HUES64 (cell line): ENCODE data around the gene MIB2.
"Not testable (repeated sequence)": the region's sequence is repeated elsewhere in the genome, so short reads cannot be mapped to it uniquely, and the experiment has no call there.

Source experiments
- H3K27ac ChIP-seq: 2 replicates; pipeline ENCODE4 v1.7.0; 2013; ENCODE audit warnings: low read depth, low read length, inconsistent platforms
- H3K27me3 ChIP-seq: 2 replicates; pipeline ENCODE4 v1.6.1; 2013; ENCODE audit warnings: mild to moderate bottlenecking, low read length; ENCODE audit not compliant: insufficient read depth
- H3K36me3 ChIP-seq: 2 replicates; pipeline ENCODE4 v1.6.1; 2013; ENCODE audit warnings: mild to moderate bottlenecking, low read length; ENCODE audit not compliant: insufficient read depth
- H3K4me1 ChIP-seq: 2 replicates; pipeline ENCODE4 v1.6.1; 2013; ENCODE audit warnings: mild to moderate bottlenecking, low read length, moderate library complexity; ENCODE audit not compliant: insufficient read depth
- H3K4me3 ChIP-seq: 2 replicates; pipeline ENCODE4 v1.5.1; 2013; ENCODE audit warnings: mild to moderate bottlenecking, low read length, moderate library complexity
- H3K9ac ChIP-seq: 2 replicates; pipeline ENCODE4 v1.6.1; 2013; ENCODE audit warnings: mild to moderate bottlenecking, low read depth, low read length
- H3K9me3 ChIP-seq: 2 replicates; pipeline ENCODE4 v1.6.1; 2013; ENCODE audit warnings: low read depth, low read length; ENCODE audit not compliant: insufficient read depth
- WGBS: fragments of 150-250, 120-280 bp; methylation state at CpG from one replicate; pipeline ENCODE4 v1.1.7; 2013; ENCODE audit warnings: missing lambda C conversion rate; 5-methylcytosine and 5-hydroxymethylcytosine counted together

The MIB2 gene

DNA sequence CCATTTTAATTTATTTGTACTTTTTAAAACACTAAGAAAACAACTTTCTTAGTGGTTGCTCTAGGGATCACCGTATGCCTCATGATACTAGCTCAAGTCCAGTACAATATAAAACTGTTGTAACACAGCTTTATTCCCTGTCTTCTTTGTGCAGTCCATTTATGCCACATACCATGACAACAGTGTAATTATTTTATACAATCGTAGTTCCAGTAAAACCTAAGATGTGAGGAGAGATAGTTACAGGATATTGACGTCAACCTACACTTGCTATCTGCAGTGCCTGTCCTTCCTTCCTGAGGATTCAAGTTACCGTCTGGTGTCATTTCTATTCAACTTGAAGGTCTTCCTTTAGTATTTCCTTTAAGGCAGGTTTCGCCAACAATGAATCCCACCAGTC is 31.0 kb downstream of the MIB2 start:
- not testable (repeated sequence) for H3K4me3 ChIP-seq, H3K27ac ChIP-seq, H3K9ac ChIP-seq, H3K9me3 ChIP-seq, H3K27me3 ChIP-seq, H3K4me1 ChIP-seq
- peaks cover 43% of the 10 kb centered on the region for H3K36me3 ChIP-seq
- 85% methylated on average over 4 of the region's 5 CpGs for WGBS

DNA sequence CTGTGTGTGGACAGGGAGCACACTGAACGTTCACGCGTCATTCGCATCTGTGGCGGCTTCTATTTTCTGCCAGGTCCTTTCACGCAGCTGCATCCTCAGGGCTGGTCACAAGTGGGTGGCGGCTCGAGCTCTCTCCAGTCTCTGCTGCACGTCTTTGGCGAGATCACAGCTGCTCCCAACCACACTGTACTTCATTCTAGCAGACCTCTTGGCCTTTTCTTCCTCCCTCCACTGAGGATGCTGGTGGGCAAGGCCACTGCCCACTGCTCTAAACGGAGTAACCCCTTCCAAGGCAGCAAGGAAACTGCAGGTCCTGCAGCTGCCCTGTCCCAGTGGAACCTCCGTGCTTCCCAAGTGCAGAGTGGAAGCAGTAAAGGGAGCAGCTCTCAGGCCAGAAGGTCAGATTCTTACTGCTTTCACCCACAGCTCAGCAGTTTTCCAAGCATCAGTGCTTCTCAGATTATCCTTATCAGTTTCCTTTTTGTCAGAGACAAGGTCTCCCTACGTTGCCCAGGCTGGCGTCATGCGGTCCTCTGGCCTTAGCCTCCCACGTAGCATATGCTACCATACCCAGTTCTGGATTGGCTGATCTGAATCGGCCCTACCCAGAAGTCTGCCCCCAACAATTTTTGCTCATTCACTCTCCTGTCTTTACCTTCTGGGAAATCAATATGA is 32.4 kb downstream of the MIB2 start:
- H3K36me3 ChIP-seq, result peaks cover 57% of the 10 kb centered on the region
- H3K27ac ChIP-seq, H3K9me3 ChIP-seq, H3K9ac ChIP-seq, H3K4me3 ChIP-seq, H3K27me3 ChIP-seq, H3K4me1 ChIP-seq: not testable (repeated sequence)
- 94% methylated on average over 17 of the region's 17 CpGs for WGBS

DNA sequence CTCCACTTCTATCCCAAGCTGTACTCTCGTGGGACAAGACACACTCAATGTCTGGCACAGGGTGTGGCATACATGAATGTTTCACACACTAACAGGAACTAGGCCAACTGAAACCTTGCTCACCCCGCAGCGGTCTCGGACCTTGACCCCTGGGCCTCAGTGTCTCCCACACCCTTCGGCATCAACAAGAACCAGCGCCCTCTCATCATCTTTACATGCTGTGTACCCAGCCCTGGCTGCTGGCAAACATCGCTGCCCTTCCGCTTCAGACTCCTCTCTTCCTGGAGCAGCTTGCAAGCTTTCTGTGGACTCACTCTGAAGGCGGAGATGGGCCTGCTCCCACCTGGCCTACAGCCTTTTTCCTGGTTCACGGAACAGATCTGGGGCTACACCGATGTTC is 33.0 kb downstream of the MIB2 start:
- not testable (repeated sequence) for H3K9ac ChIP-seq, H3K9me3 ChIP-seq, H3K4me3 ChIP-seq, H3K27ac ChIP-seq, H3K4me1 ChIP-seq, H3K27me3 ChIP-seq
- H3K36me3 ChIP-seq, result peaks cover 61% of the 10 kb centered on the region
- 95% methylated on average over 11 of the region's 11 CpGs for WGBS

DNA sequence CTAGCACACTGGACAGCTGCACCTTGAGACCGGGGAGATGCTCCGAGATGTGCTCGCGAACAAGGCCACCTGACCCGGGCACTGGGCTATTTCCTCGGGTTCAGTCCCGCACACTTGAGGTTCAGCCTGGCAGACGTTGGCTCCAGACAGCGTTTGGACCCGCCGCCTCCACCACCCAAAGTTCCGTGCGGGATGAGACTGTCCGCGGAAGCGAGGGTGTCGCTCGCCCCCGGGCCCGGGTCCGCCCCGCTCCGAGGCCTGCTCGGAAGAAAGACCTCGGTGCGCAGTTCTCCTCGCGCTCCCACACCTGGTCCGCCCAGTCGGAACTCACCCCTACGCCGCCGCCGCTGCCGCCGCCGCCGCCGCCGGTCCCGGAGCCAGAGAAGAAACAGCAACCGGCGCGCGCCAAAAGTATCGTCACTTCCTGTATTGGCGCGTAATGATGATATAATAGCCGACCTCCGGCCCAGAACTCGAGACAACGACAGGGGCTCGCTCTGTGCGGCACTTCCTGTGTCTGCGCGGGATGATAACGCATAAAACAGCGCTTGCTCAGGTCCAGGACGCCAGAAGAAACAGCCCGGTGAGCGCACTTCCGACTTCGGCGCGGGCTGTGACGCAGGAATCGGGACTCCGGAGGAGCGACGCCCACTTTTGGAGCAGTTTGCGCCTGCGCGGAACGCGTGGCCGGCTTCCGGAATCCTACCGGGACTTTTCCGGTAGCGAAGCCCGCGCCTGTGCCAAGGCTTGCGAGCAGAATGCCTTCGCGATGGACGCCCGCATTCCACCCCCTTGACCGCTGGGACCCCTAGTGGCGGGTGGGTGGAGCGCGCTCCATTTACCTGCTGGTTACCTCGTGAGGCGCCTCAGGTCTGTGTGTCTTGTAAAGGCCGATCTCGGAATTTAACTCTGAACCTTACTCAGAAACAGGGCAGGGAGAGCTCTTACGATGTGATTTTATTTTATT is 43.6 kb downstream of the MIB2 start, which contains the start of gene CDK11B:
Gene CDK11B, minus strand, starts transcription at position 422 of the 967 bp plus-strand sequence. CDS start 1,519 bp downstream, outside the sequence.
- peak within 1 kb of the TSS; percentile 96 for H3K27ac ChIP-seq
- H3K4me1 ChIP-seq, H3K27me3 ChIP-seq, H3K9me3 ChIP-seq: not testable (repeated sequence)
- peak within 1 kb of the TSS; percentile 87 for H3K9ac ChIP-seq
- WGBS, result under 1% methylated on average over 56 of the region's 96 CpGs
- H3K4me3 ChIP-seq, result peak within 1 kb of the TSS; percentile 58
- peaks cover 29% of the 10 kb centered on the region for H3K36me3 ChIP-seq

DNA sequence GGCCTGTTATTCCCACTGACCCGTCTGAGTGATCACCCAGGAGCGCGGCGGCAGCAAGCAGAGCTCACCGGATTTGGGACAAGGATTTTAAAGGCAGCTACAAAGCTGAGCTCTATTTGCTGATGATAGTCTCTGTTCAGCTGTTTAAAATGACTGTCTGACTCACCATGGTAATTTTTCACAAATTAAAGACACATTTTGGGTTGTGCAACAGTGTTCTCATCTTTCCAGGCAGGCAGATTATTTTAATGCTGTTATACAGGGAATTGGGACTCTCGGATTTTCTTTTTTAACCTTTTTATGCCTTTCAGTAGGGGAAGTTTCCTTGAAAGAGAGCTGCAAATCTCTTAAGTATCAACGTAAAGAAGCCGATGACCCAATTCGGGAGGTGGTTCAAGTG is 47.1 kb downstream of the MIB2 start:
- peaks cover 18% of the 10 kb centered on the region for H3K36me3 ChIP-seq
- H3K9ac ChIP-seq, H3K4me3 ChIP-seq, H3K27me3 ChIP-seq, H3K4me1 ChIP-seq, H3K27ac ChIP-seq, H3K9me3 ChIP-seq: not testable (repeated sequence)
- WGBS, result 94% methylated on average over 3 of the region's 9 CpGs

DNA sequence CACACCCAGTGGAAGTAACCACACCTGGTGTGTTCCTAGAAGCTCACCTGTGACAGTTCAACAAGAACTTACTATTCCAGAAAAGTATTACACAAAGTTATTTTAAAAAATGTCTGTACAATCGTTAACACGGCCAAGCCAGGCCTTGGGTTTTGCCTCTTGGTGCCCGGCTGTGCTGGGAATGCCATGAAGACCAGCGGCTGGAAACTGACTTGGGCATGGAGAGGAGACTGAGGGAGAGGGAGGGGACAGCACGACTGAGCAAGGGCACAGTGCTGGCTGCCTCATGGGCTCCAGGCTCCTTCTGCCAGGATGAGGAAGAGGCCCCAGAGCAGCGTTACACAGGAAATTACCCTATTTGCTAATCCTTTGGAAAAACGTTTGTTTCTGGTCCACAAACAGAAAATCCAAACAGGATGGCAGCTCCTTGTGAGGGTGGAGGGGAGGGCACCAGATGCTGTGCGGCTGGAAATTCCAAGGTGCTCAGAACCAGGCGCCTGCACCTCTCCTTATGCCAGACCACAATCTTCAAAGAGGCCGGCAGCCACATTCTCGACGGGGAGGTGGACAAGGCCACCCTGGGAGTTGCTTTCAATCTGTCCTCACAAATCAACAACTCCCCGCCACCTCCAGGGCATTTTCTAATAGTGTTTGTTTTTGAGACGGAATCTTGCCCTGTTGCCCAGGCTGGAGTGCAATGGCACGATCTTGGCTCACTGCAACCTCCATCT is 47.7 kb downstream of the MIB2 start:
- not testable (repeated sequence) for H3K27me3 ChIP-seq
- WGBS, result 96% methylated on average over 14 of the region's 15 CpGs

DNA sequence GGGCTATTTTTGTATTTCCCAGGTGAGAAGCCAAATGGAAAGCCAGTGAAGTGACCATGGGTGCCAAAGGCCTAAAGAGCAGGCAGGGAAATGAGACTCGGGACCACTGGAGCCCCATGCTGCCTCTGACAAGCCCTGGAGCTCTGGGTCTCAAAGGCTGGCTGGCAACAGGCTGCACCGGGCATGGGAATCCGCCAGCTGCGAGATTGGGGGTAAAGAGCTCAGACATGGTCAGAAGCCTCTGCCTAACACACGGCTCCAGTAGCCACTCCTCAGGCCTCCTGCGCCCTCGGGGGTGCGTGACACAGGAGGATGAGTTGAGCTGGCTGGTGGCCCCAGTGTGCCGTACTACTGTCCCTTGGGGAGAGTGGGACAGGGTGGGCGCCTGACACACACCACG is 49.0 kb downstream of the MIB2 start:
- not testable (repeated sequence) for H3K27ac ChIP-seq, H3K4me1 ChIP-seq, H3K27me3 ChIP-seq, H3K4me3 ChIP-seq, H3K9ac ChIP-seq, H3K9me3 ChIP-seq
- H3K36me3 ChIP-seq, result peaks cover 30% of the 10 kb centered on the region
- WGBS, result 71% methylated on average over 4 of the region's 11 CpGs

More for the DNA sequence above, 47.7 kb downstream of the MIB2 start:
- H3K4me1 ChIP-seq, H3K9ac ChIP-seq, H3K9me3 ChIP-seq, H3K27ac ChIP-seq, H3K4me3 ChIP-seq: not testable (repeated sequence)
- peaks cover 21% of the 10 kb centered on the region for H3K36me3 ChIP-seq

DNA sequence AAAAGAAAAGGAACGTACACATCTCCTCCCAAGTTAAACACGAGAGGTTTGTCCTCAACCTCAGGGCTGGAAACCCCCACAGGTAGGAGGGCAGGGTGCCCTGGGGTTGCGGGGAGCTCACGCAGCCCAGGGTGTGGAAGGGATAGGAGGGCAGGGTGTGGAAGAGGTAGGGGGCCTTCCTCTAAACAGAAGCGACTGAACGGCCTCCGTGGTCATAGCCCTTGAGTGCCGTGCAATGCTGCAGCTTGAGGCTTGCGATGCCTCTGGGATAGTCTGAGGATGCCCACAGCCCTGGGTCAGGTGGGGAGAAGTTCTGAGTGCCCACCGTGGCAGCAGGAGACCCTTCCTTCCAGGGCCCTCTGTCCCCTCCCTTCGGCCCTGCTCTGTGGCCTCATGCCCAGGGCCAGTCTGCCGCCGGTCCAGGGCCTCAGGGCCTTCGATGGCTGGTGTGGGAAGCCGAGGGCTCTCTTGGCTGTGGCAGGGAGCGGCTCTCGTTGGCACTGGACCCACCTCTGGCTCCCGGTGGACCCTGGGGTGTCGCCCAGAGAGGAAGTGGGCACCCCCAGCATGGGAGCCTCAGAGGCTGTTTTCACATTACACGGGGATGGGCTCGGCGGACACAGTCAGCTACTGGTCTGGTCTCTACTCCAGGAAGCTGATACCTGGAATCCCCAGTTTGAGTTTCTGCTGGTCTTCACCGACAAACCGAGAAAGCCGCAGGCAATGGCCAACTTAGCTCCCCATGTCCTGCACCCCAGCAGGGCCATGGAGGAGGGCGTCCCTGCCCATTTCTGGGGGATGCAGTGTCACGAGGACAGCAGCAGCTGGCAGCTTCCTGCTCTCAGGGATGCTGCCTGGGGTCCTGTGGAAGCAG is 49.9 kb downstream of the MIB2 start:
- H3K9ac ChIP-seq, result no peak overlapping the region
- no peak overlapping the region for H3K27ac ChIP-seq
- WGBS, result 94% methylated on average over 26 of the region's 27 CpGs

DNA sequence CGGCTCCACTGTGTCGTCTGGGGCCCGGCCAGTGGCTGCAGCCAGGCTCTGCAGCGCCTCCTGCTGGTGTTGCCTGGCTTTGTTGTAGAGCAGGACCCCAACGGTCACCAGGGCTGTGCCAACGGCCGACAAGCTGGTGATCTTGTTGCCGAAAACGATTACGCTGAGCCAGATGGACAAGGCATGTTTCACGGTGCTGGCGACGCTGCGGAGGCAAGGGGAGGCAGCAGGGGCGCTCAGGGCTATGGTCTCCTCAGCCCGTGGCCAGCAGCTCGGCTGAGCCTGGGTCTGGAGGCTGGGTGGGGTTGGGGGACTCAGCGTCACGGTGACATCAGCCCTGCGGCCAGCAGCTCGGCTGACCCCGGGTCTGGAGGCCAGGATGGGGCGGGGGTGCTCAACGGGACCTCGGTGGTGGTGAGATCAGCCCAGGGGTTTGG is 50.5 kb downstream of the MIB2 start:
- peaks cover 42% of the 10 kb centered on the region for H3K36me3 ChIP-seq
- WGBS, result 94% methylated on average over 25 of the region's 25 CpGs
- H3K9ac ChIP-seq, result no peak overlapping the region

More for the DNA sequence above, 49.9 kb downstream of the MIB2 start:
- Histone ChIP-seq H3K4me1 (no peaks in the 10 kb centered on the region), H3K27me3 (no peaks in the 10 kb centered on the region), H3K9me3 (no peaks in the 10 kb centered on the region), H3K4me3 (no peak overlapping the region), H3K36me3 (peaks cover 38% of the 10 kb centered on the region)

DNA sequence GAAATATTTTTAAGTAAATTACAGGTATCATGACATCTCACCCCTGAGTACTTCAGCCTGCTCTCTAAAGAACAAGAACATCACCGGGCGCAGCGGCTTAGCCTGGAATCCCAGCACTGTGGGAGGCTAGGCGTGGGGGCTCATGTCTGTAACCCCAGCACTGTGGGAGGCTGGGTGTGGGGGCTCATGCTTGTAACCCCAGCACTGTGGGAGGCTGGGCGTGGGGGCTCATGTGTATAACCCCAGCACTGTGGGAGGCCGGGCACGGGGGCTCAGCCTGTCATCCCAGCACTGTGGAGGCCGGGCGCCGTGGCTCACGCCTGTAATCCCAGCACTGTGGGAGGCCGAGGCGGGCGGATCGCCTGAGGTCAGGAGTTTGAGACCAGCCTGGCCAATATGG is 51.2 kb downstream of the MIB2 start:
- Histone ChIP-seq H3K4me3 (no peak overlapping the region), H3K27ac (no peak overlapping the region), H3K9me3 (no peaks in the 10 kb centered on the region), H3K9ac (no peak overlapping the region), H3K4me1 (no peaks in the 10 kb centered on the region), H3K27me3 (no peaks in the 10 kb centered on the region), H3K36me3 (peaks cover 49% of the 10 kb centered on the region)
- 97% methylated on average over 15 of the region's 15 CpGs for WGBS

More for the DNA sequence above, 50.5 kb downstream of the MIB2 start:
- H3K27me3 ChIP-seq, result no peaks in the 10 kb centered on the region
- H3K9me3 ChIP-seq, result no peaks in the 10 kb centered on the region
- H3K4me1 ChIP-seq, result no peaks in the 10 kb centered on the region
- H3K4me3 ChIP-seq, result no peak overlapping the region
- no peak overlapping the region for H3K27ac ChIP-seq
